ENCODE data around the gene LPCAT2. TPM values are rescaled to one million over a fixed set of nuclear protein-coding genes. Genes with fewer than 3 reads are reported as not detected.

LPCAT2 gene
- total and polyA plus RNA-seq, 2 donors (not counting 3 experiments of a cell fraction or from before 2014, with no cell fraction given), result 64.5 to 72.9 TPM

DNA sequence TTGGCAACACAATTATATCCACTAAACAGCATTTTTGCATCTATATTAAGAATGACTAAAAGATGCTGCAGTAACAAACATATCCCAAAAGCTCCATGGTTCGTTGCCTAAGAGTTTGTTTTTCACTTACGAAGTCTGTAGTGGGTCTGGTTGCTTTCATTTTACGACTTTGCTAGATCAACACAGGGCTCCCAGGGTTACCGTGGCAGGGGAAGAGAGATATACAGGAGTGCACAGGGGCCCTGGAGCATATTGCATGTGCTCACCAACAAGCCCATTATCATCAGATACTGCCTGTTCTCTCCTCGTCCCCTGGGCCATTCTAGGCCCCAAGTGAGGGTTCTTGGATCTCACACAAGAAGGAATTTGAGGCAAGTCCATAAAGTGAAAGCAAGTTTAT, 33.0 kb upstream of the LPCAT2 start:
- intact Hi-C loops (cut with micrococcal nuclease), result no loop called here
- dilution Hi-C loops (cut with MboI; ENCODE audit: extremely low pct_ligation_motif_present, low sequenced_read_pairs), result no loop called here
- Histone ChIP-seq H3K27me3 (ENCODE audit: control insufficient read depth in 2 of 2, insufficient read depth in 2 of 2, low read length in 2 of 2) (no peaks in the 10 kb centered on the region), H3K9ac (replicated peaks; ENCODE audit: extremely low read depth, insufficient read depth, low read length) (no peak overlapping the region), H3K79me2 (ENCODE audit: control insufficient read depth, insufficient read depth, low read length) (peaks cover 16% of the 10 kb centered on the region), H3K9me1 (replicated peaks; ENCODE audit: control insufficient read depth, extremely low read depth, insufficient read depth, low read length) (no peaks in the 10 kb centered on the region), H4K20me1 (replicated peaks; ENCODE audit: control insufficient read depth, extremely low read depth, insufficient read depth, low read length) (no peaks in the 10 kb centered on the region), H3K4me3 (replicated peaks in 1 of 3; ENCODE audit: insufficient read depth in 1 of 3, low read depth in 1 of 3, low read length in 3 of 3) (no peak overlapping the region), H2AFZ (ENCODE audit: low read depth, low read length) (peak overlapping the region; percentile 57), H3K27ac (ENCODE audit: insufficient read depth, low read depth, low read length) (no peak overlapping the region), H3K4me1 (ENCODE audit: control insufficient read depth, extremely low read depth, insufficient read depth, low read length) (peaks cover 23% of the 10 kb centered on the region), H3K4me2 (ENCODE audit: insufficient read depth, low read length) (peak overlapping the region; percentile 12), H3K36me3 (ENCODE audit: control insufficient read depth in 2 of 2, extremely low read depth in 1 of 2, insufficient read depth in 2 of 2, low read length in 2 of 2) (no peaks in the 10 kb centered on the region), H3K9me3 (replicated peaks; ENCODE audit: control insufficient read depth, insufficient read depth, low read length) (no peaks in the 10 kb centered on the region)
- TF ChIP-seq MYC (IDR thresholded peaks at IDR 0.05; ENCODE audit: low read depth, low read length), result no peak
- no peak for TF ChIP-seq FOS (IDR thresholded peaks at IDR 0.05; ENCODE audit: borderline replicate concordance, insufficient read depth, low read length)
- CTCF ChIA-PET, result interaction anchor here (1.4 to 4.3 kb wide), 2 partner anchors 10 to 19 kb away, joined by 4 to 22 read pairs; no protein-coding TSS in a partner anchor
- POLR2A ChIA-PET, result no interaction called here
- BruUV-seq (replicated peaks), result no TSS peak
- FAIRE-seq, result no peak
- DNase-seq (ENCODE audit: low read depth, low spot score), result no peak

- DNase-seq (ENCODE audit: low read depth, low spot score) (no peak), FAIRE-seq (no peak)
- TF ChIP-seq JUN (IDR thresholded peaks at IDR 0.05; ENCODE audit: borderline replicate concordance, insufficient read depth, insufficient read length, low read depth), result no peak
- no peak for TF ChIP-seq FOS (IDR thresholded peaks at IDR 0.05; ENCODE audit: borderline replicate concordance, insufficient read depth, low read length)
- no peak for TF ChIP-seq POLR2A (IDR thresholded peaks at IDR 0.05; ENCODE audit: low read depth, low read length)
- no peak for TF ChIP-seq CTCF (IDR thresholded peaks at IDR 0.05; ENCODE audit: extremely low read depth in 1 of 2, insufficient read depth in 1 of 2, low read depth in 1 of 2, low read length in 2 of 2)
- TF ChIP-seq POLR2AphosphoS5 (IDR thresholded peaks at IDR 0.05; ENCODE audit: insufficient read depth, low read depth, low read length), result no peak
- TF ChIP-seq, protein P1, sequence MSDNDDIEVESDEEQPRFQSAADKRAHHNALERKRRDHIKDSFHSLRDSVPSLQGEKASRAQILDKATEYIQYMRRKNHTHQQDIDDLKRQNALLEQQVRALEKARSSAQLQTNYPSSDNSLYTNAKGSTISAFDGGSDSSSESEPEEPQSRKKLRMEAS (IDR thresholded peaks at IDR 0.05; ENCODE audit: insufficient read depth, insufficient read length), result no peak
- no peak for TF ChIP-seq GATA2 (IDR thresholded peaks at IDR 0.05; ENCODE audit: insufficient read depth, insufficient read length, low read depth, low read length)
- TF ChIP-seq EZH2 (IDR thresholded peaks at IDR 0.05; ENCODE audit: borderline replicate concordance, low read depth, low read length, severe bottlenecking), result no peak
- no peak for TF ChIP-seq MYC (IDR thresholded peaks at IDR 0.05; ENCODE audit: low read depth, low read length)
- Histone ChIP-seq H3K4me2 (ENCODE audit: insufficient read depth, low read length) (no peak overlapping the region), H3K9me3 (replicated peaks; ENCODE audit: control insufficient read depth, insufficient read depth, low read length) (no peaks in the 10 kb centered on the region), H2AFZ (ENCODE audit: low read depth, low read length) (no peak overlapping the region), H3K9me1 (replicated peaks; ENCODE audit: control insufficient read depth, extremely low read depth, insufficient read depth, low read length) (no peaks in the 10 kb centered on the region), H3K79me2 (ENCODE audit: control insufficient read depth, insufficient read depth, low read length) (peaks cover 25% of the 10 kb centered on the region), H3K27ac (ENCODE audit: insufficient read depth, low read depth, low read length) (no peak overlapping the region), H3K9ac (replicated peaks; ENCODE audit: extremely low read depth, insufficient read depth, low read length) (no peak overlapping the region), H3K4me1 (ENCODE audit: control insufficient read depth, extremely low read depth, insufficient read depth, low read length) (peaks cover 23% of the 10 kb centered on the region), H3K4me3 (replicated peaks in 1 of 3; ENCODE audit: insufficient read depth in 1 of 3, low read depth in 1 of 3, low read length in 3 of 3) (no peak overlapping the region), H3K36me3 (ENCODE audit: control insufficient read depth in 2 of 2, extremely low read depth in 1 of 2, insufficient read depth in 2 of 2, low read length in 2 of 2) (peaks cover 0 to under 1% of the 10 kb centered on the region in 2 experiments), H3K27me3 (ENCODE audit: control insufficient read depth in 2 of 2, insufficient read depth in 2 of 2, low read length in 2 of 2) (no peaks in the 10 kb centered on the region), H4K20me1 (replicated peaks; ENCODE audit: control insufficient read depth, extremely low read depth, insufficient read depth, low read length) (peaks cover under 1% of the 10 kb centered on the region)
- BruUV-seq (replicated peaks), result no TSS peak
- ChIA-PET POLR2A (no interaction called here), CTCF (interaction anchor here (0.8 to 4.3 kb wide), 3 partner anchors 11 to 25 kb away, joined by 3 to 22 read pairs (median 4); no protein-coding TSS in a partner anchor)
- intact Hi-C loops (cut with micrococcal nuclease), result no loop called here
- dilution Hi-C loops (cut with MboI; ENCODE audit: extremely low pct_ligation_motif_present, low sequenced_read_pairs), result no loop called here
Observed at GRCh38 chr16:55476625-55477533, 32.0 kb upstream of the LPCAT2 start.
